H9 (cell line): ENCODE results near the gene UBAP1. TPM values are rescaled to one million over a fixed set of nuclear protein-coding genes. Genes with fewer than 3 reads are reported as not detected.

Experiments used
- DNase-seq: peaks from one replicate; pipeline ENCODE4 v3.0.0-alpha.2; 2017
- H2AFZ ChIP-seq: one replicate; pipeline ENCODE4 v1.6.1; 2013; ENCODE audit warnings: mild to moderate bottlenecking, low read length, control low read depth, moderate library complexity
- H2AK5ac ChIP-seq: 2 replicates; pipeline ENCODE4 v1.6.1; 2013; ENCODE audit warnings: low read length, control low read depth, mixed read lengths; ENCODE audit not compliant: insufficient read length
- H2BK120ac ChIP-seq: one replicate; pipeline ENCODE4 v1.6.1; 2013; ENCODE audit warnings: low read depth, mild to moderate bottlenecking, low read length, control low read depth, inconsistent platforms; ENCODE audit not compliant: poor library complexity, severe bottlenecking
- H2BK12ac ChIP-seq: 2 replicates; pipeline ENCODE4 v1.6.1; 2013; ENCODE audit warnings: low read length, control low read depth, mixed read lengths, low read depth; ENCODE audit not compliant: insufficient read length
- H2BK15ac ChIP-seq: 2 replicates; pipeline ENCODE4 v1.6.1; 2013; ENCODE audit warnings: low read depth, low read length, control low read depth
- H2BK20ac ChIP-seq: one replicate; pipeline ENCODE4 v1.6.1; 2013; ENCODE audit warnings: low read depth, mild to moderate bottlenecking, low read length, control low read depth, inconsistent platforms; ENCODE audit not compliant: poor library complexity, severe bottlenecking
- H2BK5ac ChIP-seq: 2 replicates; pipeline ENCODE4 v1.6.1; 2013; ENCODE audit warnings: low read length, control low read depth, mixed read lengths; ENCODE audit not compliant: insufficient read length
- H3K14ac ChIP-seq: 2 replicates; pipeline ENCODE4 v1.6.1; 2013; ENCODE audit warnings: low read length, control low read depth; ENCODE audit not compliant: insufficient read depth
- H3K18ac ChIP-seq: 2 replicates; pipeline ENCODE4 v1.6.1; 2013; ENCODE audit warnings: low read depth, mild to moderate bottlenecking, mixed read lengths, low read length, control low read depth; ENCODE audit not compliant: insufficient read length
- H3K23ac ChIP-seq: 2 replicates; pipeline ENCODE4 v1.6.1; 2013; ENCODE audit warnings: low read length, control low read depth, mixed read lengths, low read depth; ENCODE audit not compliant: insufficient read length
- H3K23me2 ChIP-seq: 2 replicates; pipeline ENCODE4 v1.6.1; 2013; ENCODE audit warnings: low read depth, mild to moderate bottlenecking, mixed read lengths, low read length, control low read depth; ENCODE audit not compliant: insufficient read length, poor library complexity, severe bottlenecking
- H3K27ac ChIP-seq: 2 replicates; pipeline ENCODE4 v1.5.1; 2013; ENCODE audit warnings: low read length, control low read depth, mixed read lengths, low read depth; ENCODE audit not compliant: insufficient read length
- H3K27me3 ChIP-seq: 2 replicates; pipeline ENCODE4 v1.6.1; 2013; ENCODE audit warnings: low read length, control low read depth, inconsistent platforms; ENCODE audit not compliant: insufficient read depth
- H3K4ac ChIP-seq: 2 replicates; pipeline ENCODE4 v1.6.1; 2013; ENCODE audit warnings: low read depth, mild to moderate bottlenecking, control low read depth, inconsistent platforms, low read length, moderate library complexity
- H3K4me1 ChIP-seq: 2 replicates; pipeline ENCODE4 v1.6.1; 2013; ENCODE audit warnings: low read length, control low read depth, inconsistent platforms; ENCODE audit not compliant: insufficient read depth
- H3K4me2 ChIP-seq: 2 replicates; pipeline ENCODE4 v1.6.1; 2013; ENCODE audit warnings: low read length, control low read depth, mixed read lengths; ENCODE audit not compliant: insufficient read length, insufficient read depth
- H3K56ac ChIP-seq: 2 replicates; pipeline ENCODE4 v1.6.1; 2013; ENCODE audit warnings: low read depth, mild to moderate bottlenecking, mixed read lengths, low read length, control low read depth; ENCODE audit not compliant: insufficient read length
- H3K79me1 ChIP-seq: 2 replicates; pipeline ENCODE4 v1.6.1; 2013; ENCODE audit warnings: low read depth, mild to moderate bottlenecking, moderate library complexity, low read length, control low read depth, inconsistent platforms; ENCODE audit not compliant: insufficient read depth, poor library complexity, severe bottlenecking
- H3K79me2 ChIP-seq: 2 replicates; pipeline ENCODE4 v1.6.1; 2013; ENCODE audit warnings: low read length, control low read depth, inconsistent platforms; ENCODE audit not compliant: insufficient read depth
- H3K9ac ChIP-seq: 2 replicates; pipeline ENCODE4 v1.6.1; 2013; ENCODE audit warnings: low read length, control low read depth, mixed read lengths; ENCODE audit not compliant: insufficient read length; ENCODE audit errors: extremely low read depth
- H3K9me3 ChIP-seq: one replicate; pipeline ENCODE4 v1.6.1; 2013; ENCODE audit warnings: low read depth, low read length, inconsistent platforms; ENCODE audit not compliant: control insufficient read depth
- H3T11ph ChIP-seq: one replicate; pipeline ENCODE4 v1.6.1; 2013; ENCODE audit warnings: mild to moderate bottlenecking, low read length, control low read depth, inconsistent platforms
- H4K20me1 ChIP-seq: one replicate; pipeline ENCODE4 v1.6.1; 2013; ENCODE audit not compliant: control insufficient read depth, insufficient read length, insufficient read depth
- H4K5ac ChIP-seq: 2 replicates; pipeline ENCODE4 v1.6.1; 2013; ENCODE audit warnings: low read depth, mild to moderate bottlenecking, mixed read lengths, low read length, control low read depth; ENCODE audit not compliant: insufficient read length
- H4K8ac ChIP-seq: replicated peaks from 2 replicates; pipeline ENCODE4 v1.6.1; 2013; ENCODE audit warnings: low read length, control low read depth, mixed read lengths, low read depth; ENCODE audit not compliant: insufficient read length
- H4K91ac ChIP-seq: 2 replicates; pipeline ENCODE4 v1.6.1; 2013; ENCODE audit warnings: low read depth, mild to moderate bottlenecking, moderate library complexity, mixed read lengths, low read length, control low read depth; ENCODE audit not compliant: insufficient read length
- H3K27ac Mint-ChIP-seq, 3 experiments: 2 replicates in 2 of 3; 3 replicates in 1 of 3; pipeline ENCODE4 v1.8.0; 2020 to 2021; ENCODE audit warnings: mixed read lengths in 3 of 3, mild to moderate bottlenecking in 1 of 3, moderate library complexity in 1 of 3
- H3K27me3 Mint-ChIP-seq: 2 replicates; pipeline ENCODE4 v1.8.0; 2021; ENCODE audit warnings: low read depth, mild to moderate bottlenecking, moderate library complexity, mixed read lengths
- H3K36me3 Mint-ChIP-seq, 3 experiments: 2 replicates in 2 of 3; 3 replicates in 1 of 3; pipeline ENCODE4 v1.8.0; 2020 to 2021; ENCODE audit warnings: low read depth in 3 of 3, mixed read lengths in 3 of 3; ENCODE audit not compliant: insufficient read depth in 1 of 3
- H3K4me1 Mint-ChIP-seq, 2 experiments: 2 replicates each; pipeline ENCODE4 v1.8.0; 2020; ENCODE audit warnings: mixed read lengths in 2 of 2
- H3K4me3 Mint-ChIP-seq, 2 experiments: 2 replicates in 1 of 2; 3 replicates in 1 of 2; pipeline ENCODE4 v1.8.0; 2020 to 2021; ENCODE audit warnings: mild to moderate bottlenecking in 2 of 2, mixed read lengths in 2 of 2, moderate library complexity in 1 of 2
- H3K9me3 Mint-ChIP-seq, 2 experiments: 2 replicates in 1 of 2; 3 replicates in 1 of 2; pipeline ENCODE4 v1.8.0; 2020; ENCODE audit warnings: mild to moderate bottlenecking in 2 of 2, mixed read lengths in 2 of 2, moderate library complexity in 1 of 2
- CTCF ChIP-seq: fragments of 200-600 bp; sonication (generic); conservative IDR thresholded peaks from 3 replicates; pipeline ENCODE4 v1.8.0; 2021; ENCODE audit warnings: antibody characterized with exemption, mild to moderate bottlenecking
- WGBS: extraction: QIAGEN DNeasy Blood & Tissue Kit; methylation state at CpG from one replicate; pipeline ENCODE4 v1.1.7; 2013; ENCODE audit warnings: missing lambda C conversion rate, low lambda C conversion rate, mixed read lengths; ENCODE audit not compliant: insufficient read length; ENCODE audit errors: extremely low coverage; 5-methylcytosine and 5-hydroxymethylcytosine counted together
- total RNA-seq: library from RNA; stranded (reverse); gene quantifications from 2 replicates; pipeline ENCODE4 v1.2.1, GENCODE V29; 2021

UBAP1 gene
- total RNA-seq, 1 experiment from 2014 or later, result 32.6 TPM

DNA sequence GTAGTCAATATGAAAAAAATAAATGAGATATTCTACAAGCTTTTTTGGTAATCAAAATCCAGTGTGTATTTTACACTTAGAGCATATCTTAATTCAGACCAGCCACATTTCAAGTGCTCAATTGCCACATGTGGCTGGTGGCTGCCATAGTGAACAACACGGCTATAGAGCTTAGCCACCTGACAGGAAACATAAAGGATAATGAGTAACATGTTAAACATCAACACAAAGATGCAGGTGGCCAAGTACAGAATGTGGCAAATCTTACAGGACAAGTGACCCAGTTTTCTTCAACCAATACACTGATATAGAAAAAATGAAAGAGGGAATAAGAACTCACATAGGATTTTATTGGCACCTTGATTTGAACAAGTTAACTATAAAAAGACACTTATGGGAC, 88.8 kb downstream of the UBAP1 start:
- Histone ChIP-seq H3K79me1 (no peaks in the 10 kb centered on the region), H4K8ac (no peak overlapping the region), H3K9me3 (no peaks in the 10 kb centered on the region), H3K4me2 (no peak overlapping the region), H4K5ac (no peak overlapping the region), H3K56ac (no peak overlapping the region), H3K4ac (no peak overlapping the region), H3K9ac (no peak overlapping the region), H2BK20ac (no peak overlapping the region), H2BK120ac (no peak overlapping the region), H3K23me2 (no peaks in the 10 kb centered on the region), H2BK15ac (no peak overlapping the region), H3K18ac (no peak overlapping the region), H3K14ac (no peak overlapping the region), H3T11ph (no peak overlapping the region), H2AK5ac (no peak overlapping the region), H2AFZ (no peak overlapping the region), H3K27me3 (no peaks in the 10 kb centered on the region), H3K4me1 (no peaks in the 10 kb centered on the region), H4K91ac (no peak overlapping the region), H3K27ac (no peak overlapping the region), H3K23ac (no peak overlapping the region), H2BK12ac (no peak overlapping the region), H4K20me1 (no peaks in the 10 kb centered on the region), H3K79me2 (no peaks in the 10 kb centered on the region), H2BK5ac (no peak overlapping the region)
- no peaks in the 10 kb centered on the region; a peak in 2 of 7 replicates for H3K36me3 Mint-ChIP-seq
- TF ChIP-seq CTCF, result no peak
- no peak overlapping the region for H3K4me3 Mint-ChIP-seq
- DNase-seq, result no peak
- WGBS, result no CpG with 5 or more reads among the region's 1 CpG
- no peaks in the 10 kb centered on the region for H3K4me1 Mint-ChIP-seq
- H3K27ac Mint-ChIP-seq, result no peak overlapping the region
- no peaks in the 10 kb centered on the region for H3K27me3 Mint-ChIP-seq
- H3K9me3 Mint-ChIP-seq, result no peaks in the 10 kb centered on the region
